ENCODE results near the gene OR52L1.

Gene OR52L1

GRCh38 chr11:5938603-5938965, 48.2 kb downstream of the OR52L1 start:
- DNase-seq: no peak

DNA sequence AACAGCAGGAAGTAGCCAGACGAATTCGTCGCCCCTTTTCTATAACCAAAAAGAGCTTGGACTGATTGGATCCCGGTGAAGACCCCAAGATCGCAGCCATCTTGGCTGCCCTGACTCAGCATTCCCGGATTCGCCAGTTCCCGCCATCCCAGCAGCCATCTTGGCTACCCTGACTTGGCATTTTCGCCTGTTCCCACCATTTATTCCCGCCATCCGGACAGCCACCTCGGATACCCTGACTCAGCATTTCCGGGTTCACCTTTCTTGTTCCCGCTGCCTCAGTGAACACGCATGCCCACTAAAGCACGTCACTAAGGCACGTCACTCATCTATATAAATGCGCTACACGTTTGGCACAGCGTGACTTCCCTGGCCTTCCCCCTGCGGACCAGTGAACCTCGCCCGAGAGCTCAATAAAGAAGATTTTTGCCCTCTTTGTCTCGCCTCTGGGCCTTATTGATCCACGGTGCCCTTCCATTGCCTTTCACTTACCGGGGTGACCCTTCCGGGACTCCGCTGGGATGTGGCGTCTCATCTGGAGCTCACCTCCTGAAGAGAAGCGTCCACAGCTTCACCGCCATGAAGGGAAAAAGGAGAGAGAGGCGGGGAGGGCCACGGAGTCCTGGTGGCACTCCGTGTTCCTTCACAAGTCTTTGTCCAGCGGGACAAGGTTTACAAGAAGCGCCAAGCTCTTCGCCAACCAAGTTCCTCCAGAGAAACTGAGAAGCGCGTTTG, 48.8 kb downstream of the OR52L1 start:
- DNase-seq: no peak
